GM18520 (cell line): ENCODE results near the gene CDK5R1.
A peak's percentile ranks its signal among the peaks of the same experiment; 100 is the strongest.
"Not testable (repeated sequence)": the region's sequence is repeated elsewhere in the genome, so short reads cannot be mapped to it uniquely, and the experiment has no call there.

Source experiments
- ATAC-seq: cut with Tn5 transposase; IDR thresholded peaks from one replicate; pipeline ENCODE4 v1.9.1; 2021; ENCODE audit not compliant: unreplicated experiment

The CDK5R1 gene

DNA sequence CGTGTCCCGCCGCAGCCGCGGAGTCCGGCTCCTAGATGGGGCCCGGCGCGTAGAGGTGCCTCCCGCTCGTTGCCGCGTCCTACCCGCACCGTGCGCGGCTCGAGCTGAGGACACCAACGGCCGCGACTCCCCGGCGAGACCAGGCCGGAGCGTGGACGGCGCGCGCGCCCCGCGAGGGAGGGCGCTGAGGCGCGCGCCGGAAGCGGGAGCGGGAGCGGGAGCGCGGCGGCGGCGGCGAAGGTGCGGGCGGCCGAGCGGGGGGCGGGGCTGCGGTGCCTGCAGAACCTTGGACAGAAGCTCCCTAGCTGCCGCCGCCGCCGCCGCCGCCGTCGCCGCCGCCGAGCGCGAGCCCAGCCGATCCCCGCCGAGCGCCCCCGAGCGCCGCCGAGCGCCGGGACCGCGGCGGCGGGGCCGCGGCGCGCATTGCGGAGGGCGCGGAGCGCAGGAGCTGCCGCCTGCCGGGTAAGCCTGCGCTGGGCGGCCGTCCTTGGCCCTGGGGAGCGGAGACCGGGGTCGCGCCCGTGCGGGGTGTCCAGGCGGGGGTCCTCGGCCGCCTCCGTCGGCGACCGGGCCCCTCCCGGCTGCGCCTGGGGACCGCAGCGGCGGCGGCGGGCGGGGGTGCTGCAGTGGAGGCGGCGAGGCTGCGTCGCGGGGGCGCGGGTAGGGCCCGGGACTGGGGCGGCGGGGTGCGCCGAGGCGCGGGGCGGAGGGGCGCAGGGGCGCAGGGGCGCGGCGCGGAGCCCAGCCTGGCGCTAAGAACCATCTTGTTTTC lies at the start of gene CDK5R1:
TSS of gene CDK5R1 (plus strand) at position 293 of the 772 bp plus-strand sequence. CDS start 628 bp downstream, outside the sequence.
- ATAC-seq, result peak; percentile 35

- no peak for ATAC-seq
These were observed 46.1 kb upstream of the CDK5R1 start for GRCh38 chr17:32440722-32441121.

GRCh38 chr17:32441886-32442285 lies 44.9 kb upstream of the CDK5R1 start:
- ATAC-seq, result no peak

GRCh38 chr17:32443827-32444300 lies 42.9 kb upstream of the CDK5R1 start:
- no peak for ATAC-seq

DNA sequence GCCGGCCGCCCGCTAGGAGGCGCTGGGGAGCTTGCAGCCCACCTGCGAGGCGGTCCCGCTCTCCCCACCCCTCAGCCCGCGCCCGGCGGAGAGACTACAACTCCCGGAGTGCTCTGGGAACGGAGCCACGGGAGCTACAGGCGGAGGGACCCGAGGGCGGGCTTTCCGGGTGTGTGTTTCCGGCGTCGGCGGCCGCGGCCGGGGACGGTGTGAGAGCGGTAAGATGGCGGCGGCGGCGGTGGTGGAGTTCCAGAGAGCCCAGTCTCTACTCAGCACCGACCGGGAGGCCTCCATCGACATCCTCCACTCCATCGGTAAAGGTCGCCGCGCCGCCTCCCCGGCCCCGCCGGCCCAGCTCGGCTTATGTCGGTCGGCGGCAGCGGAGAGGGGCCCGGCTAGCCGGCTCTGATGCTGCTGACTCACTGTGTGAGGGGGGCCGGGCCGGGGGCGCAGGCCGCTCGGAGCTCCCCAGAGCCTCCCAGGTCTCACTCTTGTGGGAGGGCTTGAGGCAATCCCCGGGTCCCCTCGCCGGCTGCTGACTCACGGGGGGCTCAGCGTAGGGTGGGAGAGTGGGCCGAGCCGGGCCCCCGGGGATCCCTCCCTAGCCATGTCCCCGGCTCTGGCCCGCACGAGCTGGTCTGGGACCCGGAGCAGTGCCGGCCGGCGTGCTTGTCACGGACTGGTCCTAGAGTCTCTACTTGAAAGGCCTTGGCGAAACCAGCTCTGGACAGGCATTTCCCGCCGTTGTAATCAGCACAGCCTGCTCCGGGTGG lies 42.3 kb upstream of the CDK5R1 start, which contains the start of gene PSMD11:
TSS of gene PSMD11 (plus strand) at position 210 of the 773 bp plus-strand sequence. CDS start at position 224, 14 bp downstream.
- ATAC-seq, result peak; percentile 83

- ATAC-seq, result no peak
These were observed 41.7 kb upstream of the CDK5R1 start for GRCh38 chr17:32445074-32445415.

GRCh38 chr17:32445497-32445896 lies 41.3 kb upstream of the CDK5R1 start:
- ATAC-seq, result no peak

GRCh38 chr17:32445971-32446370 lies 40.8 kb upstream of the CDK5R1 start:
- ATAC-seq, result no peak

- no peak for ATAC-seq
These were observed 39.8 kb upstream of the CDK5R1 start for GRCh38 chr17:32446949-32447348.

- no peak for ATAC-seq
These were observed 36.8 kb upstream of the CDK5R1 start for GRCh38 chr17:32449963-32450362.

GRCh38 chr17:32450379-32450778 lies 36.4 kb upstream of the CDK5R1 start:
- not testable (repeated sequence) for ATAC-seq

GRCh38 chr17:32451879-32452278 lies 34.9 kb upstream of the CDK5R1 start:
- ATAC-seq, result no peak

DNA sequence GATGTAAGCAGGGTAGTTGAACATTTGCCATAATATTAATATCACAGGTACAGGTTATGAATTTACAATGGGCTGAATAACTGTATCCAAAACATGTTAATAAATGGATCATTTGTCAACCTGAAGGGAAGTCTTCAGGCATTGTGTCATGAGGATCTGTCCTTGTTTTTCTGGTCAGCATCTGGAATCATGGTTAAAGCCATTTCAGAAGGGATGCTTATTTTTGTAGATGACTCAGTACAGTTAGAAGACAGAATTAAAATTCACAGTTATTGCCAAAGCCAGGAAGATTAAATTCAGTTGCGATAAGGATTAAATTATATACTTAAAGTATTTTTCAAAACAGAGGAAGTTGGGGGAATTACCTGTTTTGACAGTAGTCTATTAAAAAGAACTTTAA lies 34.5 kb upstream of the CDK5R1 start:
- no peak for ATAC-seq

GRCh38 chr17:32453370-32453769 lies 33.4 kb upstream of the CDK5R1 start:
- ATAC-seq, result no peak

GRCh38 chr17:32458371-32458770 lies 28.4 kb upstream of the CDK5R1 start:
- no peak for ATAC-seq

GRCh38 chr17:32460054-32460453 lies 26.7 kb upstream of the CDK5R1 start:
- no peak for ATAC-seq

GRCh38 chr17:32461498-32461852 lies 25.3 kb upstream of the CDK5R1 start:
- ATAC-seq, result no peak

DNA sequence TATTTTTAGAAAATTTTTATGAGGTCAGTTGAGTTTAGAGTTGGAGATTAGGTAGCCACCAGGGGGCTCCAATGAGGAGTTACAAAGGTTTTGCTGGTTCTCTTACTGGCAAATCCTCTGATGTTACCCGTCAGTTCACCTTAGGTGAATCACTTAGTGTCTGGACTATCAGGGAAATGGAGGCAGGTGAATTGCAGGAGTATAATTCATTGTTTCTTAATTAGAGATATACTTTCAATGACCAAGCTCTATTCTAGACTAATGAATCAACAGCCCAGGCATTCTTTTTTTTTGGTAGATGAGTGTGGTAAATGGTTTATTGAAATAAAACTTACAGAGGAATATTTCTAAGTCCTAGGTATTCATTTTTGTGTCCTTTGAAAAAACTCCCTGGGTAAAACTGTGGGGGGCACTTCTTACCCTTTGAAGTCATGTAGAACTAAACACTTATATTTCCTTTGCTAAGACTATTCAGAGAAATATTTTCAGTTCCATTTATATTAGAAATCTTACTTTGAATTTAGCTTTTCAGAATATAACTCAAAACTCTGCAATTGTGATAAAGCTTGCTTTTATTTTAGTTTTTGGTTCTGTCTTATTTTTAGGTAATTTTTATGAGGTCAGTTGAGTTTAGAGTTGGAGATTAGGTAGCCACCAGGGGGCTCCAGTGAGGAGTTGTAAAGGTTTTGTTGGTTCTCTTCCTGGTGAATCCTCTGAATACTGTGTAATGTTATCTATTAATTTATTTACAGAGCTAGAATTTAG lies 24.8 kb upstream of the CDK5R1 start:
- ATAC-seq, result no peak

DNA sequence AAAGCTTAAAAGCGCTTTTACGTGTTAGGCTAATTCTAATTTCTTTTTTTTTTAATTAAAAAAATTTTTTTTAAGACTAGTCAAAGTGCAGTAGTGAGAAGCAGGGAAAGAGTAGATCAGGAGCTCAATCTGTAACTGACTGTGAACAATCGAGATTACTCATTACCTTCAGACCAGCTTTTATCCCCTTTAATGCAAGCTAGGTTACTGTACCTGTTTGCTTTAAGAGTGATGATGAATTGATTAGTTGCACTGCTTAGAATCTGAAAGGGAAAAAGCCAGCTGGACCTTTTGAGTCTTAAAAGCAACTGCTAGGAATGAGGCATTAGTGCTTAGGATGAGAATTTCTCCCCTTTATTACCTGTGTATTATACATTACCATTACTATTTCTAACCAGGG lies 23.5 kb upstream of the CDK5R1 start:
- ATAC-seq, result no peak

DNA sequence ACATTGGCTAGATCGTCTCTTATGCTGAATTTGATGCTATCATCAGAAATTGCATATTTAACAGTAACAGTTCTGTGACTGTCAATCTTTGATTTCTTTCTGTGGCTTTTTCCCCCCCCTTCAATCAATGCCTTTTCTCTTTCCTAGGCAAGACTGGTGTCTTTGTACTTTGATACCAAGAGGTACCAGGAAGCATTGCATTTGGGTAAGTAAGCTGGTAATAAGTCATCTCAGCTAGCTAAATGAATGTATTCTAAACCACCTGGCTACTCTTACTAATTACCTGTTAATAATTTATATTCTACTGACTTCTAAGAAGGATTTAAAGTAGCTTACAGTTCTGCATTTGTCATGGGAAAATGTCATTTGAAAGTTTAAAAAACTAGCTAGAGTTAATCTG lies 22.4 kb upstream of the CDK5R1 start:
- no peak for ATAC-seq

GRCh38 chr17:32467949-32468348 lies 18.8 kb upstream of the CDK5R1 start:
- no peak for ATAC-seq
